ENCODE measurements around the gene DPP9.

GRCh38 chr19:4717191-4717965 is 6.3 kb downstream of the DPP9 start:
- TF ChIP-seq CTCF (IDR thresholded peaks at IDR 0.05; ENCODE audit: insufficient read depth, low read length) (no peak), POLR2AphosphoS5 (IDR thresholded peaks at IDR 0.05; ENCODE audit: low read depth) (no peak), GABPA (IDR thresholded peaks at IDR 0.05; ENCODE audit: low read depth) (no peak)

All from HL-60 (cell line).